Measurements from ENCODE around the gene KCNIP4.

- TF ChIP-seq CTCF (IDR thresholded peaks at IDR 0.05) (no peak), POLR2A (IDR thresholded peaks at IDR 0.05) (no peak)
Observed at GRCh38 chr4:21952549-21952948, 4.0 kb upstream of the KCNIP4 start.
